D721Med (cell line): ENCODE results near the gene ITGBL1.

ENCODE experiments used
- DNase-seq: peaks from one replicate; pipeline ENCODE4 v3.0.0; 2011; ENCODE audit warnings: low spot score; ENCODE audit not compliant: insufficient read length
- FAIRE-seq: peaks from 2 replicates; lab custom pipeline; 2011; peaks lifted over from hg19 to GRCh38; lab: Jason Lieb, UNC
- CTCF ChIP-seq: IDR thresholded peaks from 2 replicates; pipeline ENCODE4 v1.5.1; 2012; ENCODE audit warnings: mild to moderate bottlenecking, control low read depth; ENCODE audit not compliant: insufficient read depth; ENCODE audit errors: missing control alignments

ITGBL1 gene

GRCh38 chr13:101520672-101521071, 68.2 kb downstream of the ITGBL1 start:
- TF ChIP-seq CTCF = no peak
- FAIRE-seq (no peak), DNase-seq (no peak)

- no peak for TF ChIP-seq CTCF
- no peak for FAIRE-seq
- DNase-seq = no peak
These were observed 68.9 kb downstream of the ITGBL1 start for GRCh38 chr13:101521371-101521770.

GRCh38 chr13:101522607-101523006, 70.1 kb downstream of the ITGBL1 start:
- TF ChIP-seq CTCF = no peak
- FAIRE-seq (no peak), DNase-seq (no peak)

GRCh38 chr13:101523154-101524131, 71.0 kb downstream of the ITGBL1 start:
- DNase-seq = no peak
- FAIRE-seq = no peak
- no peak for TF ChIP-seq CTCF

GRCh38 chr13:101527130-101527529, 74.7 kb downstream of the ITGBL1 start:
- no peak for TF ChIP-seq CTCF
- DNase-seq (no peak), FAIRE-seq (no peak)

- no peak for TF ChIP-seq CTCF
- FAIRE-seq = no peak
These were observed 76.9 kb downstream of the ITGBL1 start for GRCh38 chr13:101529422-101529821.

GRCh38 chr13:101530293-101530692, 77.8 kb downstream of the ITGBL1 start:
- no peak for TF ChIP-seq CTCF
- DNase-seq (no peak), FAIRE-seq (no peak)

More at GRCh38 chr13:101529422-101529821, 76.9 kb downstream of the ITGBL1 start:
- DNase-seq = no peak
